K562 (cell line): ENCODE results near the gene DUSP28. TPM values are rescaled to one million over a fixed set of nuclear protein-coding genes. Genes with fewer than 3 reads are reported as not detected.

Experiments used
- ATAC-seq: fragments of 200-7000 bp; cut with Tn5 transposase; 3 replicates; pipeline ENCODE4 v1.9.1; 2020; ENCODE audit warnings: moderate library complexity
- BruUV-seq: library from RNA; stranded (reverse); fragments of 400-500 nt; replicated peaks from 2 replicates; lab custom pipeline; 2021; lab: Mats Ljungman, UMichigan
- CTCF ChIA-PET: fragments of 300-600 bp; formaldehyde crosslinking; extraction: SDS; loops from one replicate; lab custom pipeline; 2021; ENCODE audit warnings: low intra/inter-chr PET ratio; lab: Yijun Ruan, JAX
- POLR2A ChIA-PET: fragments of 300-600, 350-650 bp; sonication (Branson Sonifier 250); formaldehyde crosslinking; extraction: SDS; loops from one replicate; lab custom pipeline; 2021; ENCODE audit warnings: antibody characterized with exemption, inconsistent platforms; lab: Yijun Ruan, JAX
- DNase-seq, 4 experiments: peaks; one replicate each; pipeline versions ENCODE4 v3.0.0 to v3.0.0-alpha.2; 2011 to 2018; ENCODE audit warnings: low spot score in 3 of 4, mixed read lengths in 3 of 4; ENCODE audit errors: extremely low read depth in 1 of 4
- FAIRE-seq: peaks from 2 replicates; lab custom pipeline; 2011; peaks lifted over from hg19 to GRCh38; lab: Jason Lieb, UNC
- H2AFZ ChIP-seq: 2 replicates; pipeline ENCODE4 v1.6.0; 2011; ENCODE audit warnings: low read depth, low read length, control low read depth, inconsistent platforms
- H3K27ac ChIP-seq: fragments of 200-600 bp; 3 replicates; pipeline ENCODE4 v1.8.0; 2011; ENCODE audit warnings: low read depth, mild to moderate bottlenecking, control low read depth, inconsistent platforms, low read length, moderate library complexity, mixed read lengths; ENCODE audit errors: extremely low read depth
- H3K27me3 ChIP-seq, 2 experiments: fragments of 300-600 bp in 1 of 2; 2 replicates in 1 of 2; 3 replicates in 1 of 2; pipeline versions ENCODE4 v1.6.0 to v1.8.0; 2011; ENCODE audit warnings: inconsistent platforms in 2 of 2, low read length in 2 of 2, mild to moderate bottlenecking in 1 of 2, mixed read lengths in 1 of 2, moderate library complexity in 1 of 2; ENCODE audit not compliant: control insufficient read depth in 2 of 2, insufficient read depth in 2 of 2
- H3K36me3 ChIP-seq: fragments of 300-600 bp; 3 replicates; pipeline ENCODE4 v1.8.0; 2011; ENCODE audit warnings: mild to moderate bottlenecking, low read length, inconsistent platforms; ENCODE audit not compliant: control insufficient read depth, insufficient read depth
- H3K4me1 ChIP-seq, 2 experiments: fragments of 200-600 bp in 1 of 2; replicated peaks in 1 of 2; 2 replicates in 1 of 2; 3 replicates in 1 of 2; pipeline versions ENCODE4 v1.5.1 to v1.8.0; 2011; ENCODE audit warnings: inconsistent platforms in 2 of 2, low read length in 2 of 2, mild to moderate bottlenecking in 1 of 2, mixed read lengths in 1 of 2, moderate library complexity in 1 of 2; ENCODE audit not compliant: control insufficient read depth in 2 of 2, insufficient read depth in 2 of 2
- H3K4me2 ChIP-seq: 2 replicates; pipeline ENCODE4 v1.6.1; 2011; ENCODE audit warnings: low read length, control low read depth, inconsistent platforms, mixed read lengths; ENCODE audit not compliant: insufficient read depth
- H3K4me3 ChIP-seq: fragments of 200-600 bp; sonication (generic), shearing (Covaris generic); 2 replicates; pipeline ENCODE4 v1.5.1; 2016; ENCODE audit warnings: control low read depth, inconsistent platforms
- H3K79me2 ChIP-seq: fragments of 200-600 bp; 3 replicates; pipeline ENCODE4 v1.8.0; 2011; ENCODE audit warnings: low read length, inconsistent platforms; ENCODE audit not compliant: control insufficient read depth, insufficient read depth
- H3K9ac ChIP-seq, 2 experiments: 2 replicates each; pipeline versions ENCODE4 v1.6.0 to v1.6.1; 2011; ENCODE audit warnings: low read depth in 2 of 2, low read length in 2 of 2, control low read depth in 1 of 2, inconsistent platforms in 1 of 2, mild to moderate bottlenecking in 1 of 2, mixed read lengths in 1 of 2; ENCODE audit not compliant: insufficient read depth in 1 of 2
- H3K9me1 ChIP-seq: one replicate; pipeline ENCODE4 v1.6.0; 2011; ENCODE audit warnings: inconsistent platforms, mild to moderate bottlenecking, low read length, moderate library complexity; ENCODE audit not compliant: control insufficient read depth, insufficient read depth
- H3K9me3 ChIP-seq: replicated peaks from 2 replicates; pipeline ENCODE4 v1.5.1; 2011; ENCODE audit warnings: low read depth, low read length, inconsistent platforms; ENCODE audit not compliant: control insufficient read depth, insufficient read depth
- H4K20me1 ChIP-seq: replicated peaks from 2 replicates; pipeline ENCODE4 v1.6.1; 2011; ENCODE audit warnings: low read length, inconsistent platforms, mixed read lengths; ENCODE audit not compliant: control insufficient read depth, insufficient read depth
- ATF7 ChIP-seq: fragments of 450-650 bp; IDR thresholded peaks from 2 replicates; pipeline ENCODE4 v1.7.1; 2014; ENCODE audit warnings: mild to moderate bottlenecking, moderate library complexity
- BHLHE40 ChIP-seq: IDR thresholded peaks from 2 replicates; pipeline ENCODE4 v1.6.1; 2011; ENCODE audit warnings: low read length, improper control_type of control experiment
- HNRNPL ChIP-seq: fragments of 200-400 bp; formaldehyde crosslinking; IDR thresholded peaks from 2 replicates; pipeline ENCODE4 v1.6.1; 2017; ENCODE audit warnings: low read depth, mild to moderate bottlenecking, low read length
- RAD21 ChIP-seq, 2 experiments: fragments of 250-450 bp in 1 of 2; fragments of 450-650 bp in 1 of 2; sonication (Bioruptor Pico) in 1 of 2; formaldehyde crosslinking in 1 of 2; IDR thresholded peaks in 1 of 2; conservative IDR thresholded peaks in 1 of 2; 2 replicates each; pipeline versions ENCODE4 v1.4.0 to v1.8.0; 2020 to 2022; ENCODE audit warnings: mild to moderate bottlenecking in 2 of 2, moderate library complexity in 1 of 2
- RFX7 ChIP-seq: fragments of 250-450 bp; sonication (Bioruptor Pico); IDR thresholded peaks from 2 replicates; pipeline ENCODE4 v1.5.1; 2021; ENCODE audit warnings: mild to moderate bottlenecking
- SMC3 ChIP-seq: conservative IDR thresholded peaks from 2 replicates; pipeline ENCODE4 v1.6.1; 2011; ENCODE audit warnings: low read depth, low read length, improper control_type of control experiment; ENCODE audit not compliant: insufficient read depth
- TFAP4 ChIP-seq: sonication (generic); formaldehyde crosslinking; IDR thresholded peaks from 2 replicates; pipeline ENCODE4 v1.8.0; 2022; ENCODE audit warnings: missing genetic modification reagents, mild to moderate bottlenecking, moderate library complexity, borderline replicate concordance
- WGBS: fragments of 100-300 bp; shearing (Covaris generic); methylation state at CpG from one replicate; pipeline ENCODE4 v1.1.6; 2016; ENCODE audit warnings: low coverage, mixed read lengths; ENCODE audit not compliant: insufficient coverage; ENCODE audit errors: missing lambda C conversion rate; 5-methylcytosine and 5-hydroxymethylcytosine counted together
- in situ Hi-C: fragments of 300-500 bp; cut with MboI; formaldehyde crosslinking; loops from 4 replicates; pipeline ENCODE4 v1.15.0; 2018; ENCODE audit warnings: inconsistent platforms, mixed read lengths
- intact Hi-C: fragments of 100-400 bp; cut with micrococcal nuclease; formaldehyde crosslinking; loops from 2 replicates; pipeline ENCODE4 v1.14.2; 2022
- polyA plus RNA-seq, 8 experiments: library from polyadenylated mRNA; depleted of rRNA in 4 of 8; stranded (reverse) in 5 of 8; unstranded in 3 of 8; fragments of >200 nt; fragmentation: Nextera tagmentation in 2 of 8; fragmentation: Illumina TruSeq in 1 of 8; extraction: Ambion mirVana in 2 of 8; extraction: Trizol in 1 of 8; gene quantifications; 2 replicates each; pipeline versions ENCODE4 v1.2.1 to v1.2.3, GENCODE V29; 2011 to 2014; ENCODE audit warnings: inconsistent platforms in 1 of 8, missing spikeins in 1 of 8
- total RNA-seq, 7 experiments: library from RNA; depleted of rRNA in 6 of 7; stranded (reverse); fragments of >200 nt in 6 of 7; fragmentation: Illumina TruSeq in 2 of 7; extraction: Trizol in 2 of 7; gene quantifications; 2 replicates each; pipeline versions ENCODE4 v1.2.1 to v1.2.3, GENCODE V29; 2011 to 2021; ENCODE audit warnings: low replicate concordance in 1 of 7

Gene DUSP28
- total and polyA plus RNA-seq, 9 of the 15 experiments (the other 6 are each of a cell fraction or from before 2014, with no cell fraction given) = 2.8 to 8.1 (median 4.2) TPM

- TF ChIP-seq RFX7 (CRISPR knock-in tag) = no peak
- TF ChIP-seq RAD21 (CRISPR knock-in tag; conservative IDR thresholded peaks at IDR 0.05 in 1 of 2, IDR thresholded peaks at IDR 0.05 in 1 of 2) = peak; percentile 73 to 85
- peak; percentile 46; the same call in 1 of the 2 replicates for TF ChIP-seq TFAP4
- TF ChIP-seq ATF7 = 0 out of 2 replicates have a peak, but pooled peaks have one; percentile 47
- TF ChIP-seq SMC3 = peak; percentile 81
- TF ChIP-seq, all 486 proteins: peak for 20
Measured at GRCh38 chr2:240513549-240514287, 46.4 kb upstream of the DUSP28 start (continued).

GRCh38 chr2:240514631-240515030 is 45.5 kb upstream of the DUSP28 start:
- no peak for ATAC-seq
- no peak overlapping the region for H3K4me2 ChIP-seq
- in situ Hi-C loops = no loop called here
- DNase-seq = no peak
- no peak for FAIRE-seq
- H3K9me1 ChIP-seq = no peaks in the 10 kb centered on the region
- ChIA-PET POLR2A (no interaction called here), CTCF (interaction anchor here (0.6 to 1.1 kb wide), 2 partner anchors 81 to 115 kb away, joined by 3 to 4 read pairs; no protein-coding TSS in a partner anchor)
- peaks cover 2 to 9% of the 10 kb centered on the region in 2 experiments; a peak in 2 of 5 replicates for H3K4me1 ChIP-seq
- no peaks in the 10 kb centered on the region for H3K9me3 ChIP-seq
- peaks cover 20% of the 10 kb centered on the region; the same call in 1 of the 3 replicates for H3K36me3 ChIP-seq
- H3K27ac ChIP-seq = no peak overlapping the region
- no peaks in the 10 kb centered on the region for H4K20me1 ChIP-seq
- intact Hi-C loops = loop anchor here (10.0 kb wide), 2 partner anchors 50 to 190 kb away; partner anchors contain the start of genes DUSP28 and RNPEPL1
- no peaks in the 10 kb centered on the region for H3K79me2 ChIP-seq
- no peaks in the 10 kb centered on the region for H3K27me3 ChIP-seq
- no peak overlapping the region for H3K4me3 ChIP-seq
- H2AFZ ChIP-seq = no peak overlapping the region
- 90% methylated on average over 2 of the region's 2 CpGs for WGBS
- TF ChIP-seq HNRNPL (no peak), BHLHE40 (no peak)
- no TSS peak for BruUV-seq
- H3K9ac ChIP-seq = no peak overlapping the region
